Bronchial epithelial cell (primary cell): ENCODE data around the gene SGCD. TPM values are rescaled to one million over a fixed set of nuclear protein-coding genes. Genes with fewer than 3 reads are reported as not detected.

Source experiments
- DNase-seq: peaks from one replicate; pipeline ENCODE4 v3.0.0-alpha.2; 2010; ENCODE audit warnings: low read depth
- FAIRE-seq: peaks from 2 replicates; lab custom pipeline; 2011; peaks lifted over from hg19 to GRCh38; lab: Jason Lieb, UNC
- H3K27me3 ChIP-seq: 2 replicates; pipeline ENCODE4 v1.5.1; 2011; ENCODE audit warnings: low read length; ENCODE audit not compliant: control insufficient read depth, insufficient read depth
- H3K36me3 ChIP-seq: 2 replicates; pipeline ENCODE4 v1.5.1; 2011; ENCODE audit warnings: low read length; ENCODE audit not compliant: control insufficient read depth, insufficient read depth
- H3K4me3 ChIP-seq: 2 replicates; pipeline ENCODE4 v1.5.1; 2011; ENCODE audit warnings: mild to moderate bottlenecking, low read depth, low read length, control low read depth
- CTCF ChIP-seq: IDR thresholded peaks from 2 replicates; pipeline ENCODE4 v1.5.1; 2011; ENCODE audit warnings: mild to moderate bottlenecking, moderate library complexity, low read length, control low read depth, inconsistent platforms; ENCODE audit not compliant: insufficient read depth, severe bottlenecking
- total RNA-seq: library from RNA; depleted of rRNA; stranded (reverse); fragments of >200 nt; gene quantifications from 2 replicates; pipeline ENCODE4 v1.2.1, GENCODE V29; 2014

SGCD gene
- total RNA-seq, 1 donor from 2014 or later = under 0.01 TPM

- DNase-seq (no peak), FAIRE-seq (no peak)
- Histone ChIP-seq H3K36me3 (no peaks in the 10 kb centered on the region), H3K27me3 (no peaks in the 10 kb centered on the region), H3K4me3 (no peak overlapping the region)
- no peak for TF ChIP-seq CTCF
Measured at GRCh38 chr5:156778139-156778706, 451.3 kb downstream of the SGCD start.

- no peak for FAIRE-seq
- TF ChIP-seq CTCF = no peak
Measured at GRCh38 chr5:156778752-156779151, 451.8 kb downstream of the SGCD start.

GRCh38 chr5:156779436-156779835, 452.5 kb downstream of the SGCD start:
- Histone ChIP-seq H3K27me3 (no peaks in the 10 kb centered on the region), H3K36me3 (no peaks in the 10 kb centered on the region), H3K4me3 (no peak overlapping the region)
- TF ChIP-seq CTCF = no peak
- FAIRE-seq (no peak), DNase-seq (no peak)

More at GRCh38 chr5:156778752-156779151, 451.8 kb downstream of the SGCD start:
- no peak for DNase-seq
- Histone ChIP-seq H3K27me3 (no peaks in the 10 kb centered on the region), H3K36me3 (no peaks in the 10 kb centered on the region), H3K4me3 (no peak overlapping the region)

GRCh38 chr5:156783092-156783491, 456.1 kb downstream of the SGCD start:
- no peaks in the 10 kb centered on the region for H3K27me3 ChIP-seq
- FAIRE-seq (no peak), DNase-seq (no peak)
- no peak for TF ChIP-seq CTCF
- H3K4me3 ChIP-seq = no peak overlapping the region
- H3K36me3 ChIP-seq = no peaks in the 10 kb centered on the region

GRCh38 chr5:156794687-156795086, 467.7 kb downstream of the SGCD start:
- H3K4me3 ChIP-seq = no peak overlapping the region
- no peak for FAIRE-seq

More at GRCh38 chr5:156794687-156795086, 467.7 kb downstream of the SGCD start:
- no peak for DNase-seq
- Histone ChIP-seq H3K27me3 (no peaks in the 10 kb centered on the region), H3K36me3 (no peaks in the 10 kb centered on the region)
- TF ChIP-seq CTCF = no peak
